Amniotic stem cell (primary cell): Measurements from ENCODE around the gene OSMR.

Experiments
- DNase-seq: peaks from one replicate; lab custom pipeline; 2025; lab: John Stamatoyannopoulos, UW

The OSMR gene

DNA sequence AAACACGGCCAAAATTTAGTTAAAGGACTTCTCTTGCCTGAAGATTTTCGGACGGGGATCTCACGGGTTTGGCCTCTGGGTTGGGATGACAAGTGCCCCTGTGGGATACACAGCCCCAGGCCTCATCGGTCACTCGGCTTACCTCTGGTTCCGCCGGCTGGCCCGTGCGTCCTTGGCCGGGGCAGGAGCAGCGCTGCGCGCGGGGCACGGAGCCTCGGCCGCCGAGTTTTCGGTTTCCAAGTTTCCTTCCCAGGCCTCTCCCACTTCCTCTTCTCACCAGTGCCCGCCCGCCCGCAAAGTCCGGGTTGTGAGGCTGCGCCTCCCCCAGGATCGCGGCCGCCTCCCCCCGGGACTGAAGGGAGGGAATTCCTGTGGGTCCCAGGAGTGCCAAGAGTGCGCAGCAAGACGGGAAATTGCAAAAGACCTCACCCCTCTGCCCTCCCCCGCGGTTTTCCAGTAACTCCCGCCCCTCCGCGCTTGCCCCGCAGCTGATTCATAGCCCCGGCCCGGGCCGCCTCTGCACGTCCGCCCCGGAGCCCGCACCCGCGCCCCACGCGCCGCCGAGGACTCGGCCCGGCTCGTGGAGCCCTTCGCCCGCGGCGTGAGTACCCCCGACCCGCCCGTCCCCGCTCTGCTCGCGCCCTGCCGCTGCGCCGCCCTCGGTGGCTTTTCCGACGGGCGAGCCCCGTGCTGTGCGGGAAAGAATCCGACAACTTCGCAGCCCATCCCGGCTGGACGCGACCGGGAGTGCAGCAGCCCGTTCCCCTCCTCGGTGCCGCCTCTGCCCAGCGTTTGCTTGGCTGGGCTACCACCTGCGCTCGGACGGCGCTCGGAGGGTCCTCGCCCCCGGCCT is at the start of gene OSMR:
TSS of gene OSMR (plus strand) at position 487 of the 853 bp plus-strand sequence. CDS start 23,033 bp downstream, outside the sequence.
- DNase-seq = peak; percentile 95

DNA sequence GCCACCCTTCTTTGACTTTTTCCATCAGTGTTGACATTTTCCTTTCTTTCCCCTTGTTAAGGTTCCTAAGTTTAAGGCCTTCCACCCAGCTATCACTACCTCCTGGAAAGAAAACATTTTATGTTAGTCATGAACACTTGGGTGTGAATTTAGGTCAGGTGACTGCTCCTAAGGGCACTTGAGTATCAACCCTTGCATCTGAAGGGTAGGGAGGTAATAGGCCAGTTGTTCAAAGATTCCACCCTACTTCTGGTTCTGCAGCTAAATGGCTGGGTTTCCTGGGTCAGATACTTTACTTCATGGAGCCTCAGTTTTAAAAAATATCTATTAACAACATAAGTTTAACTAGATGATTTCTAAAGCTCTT is 49.1 kb upstream of the OSMR start:
- no peak for DNase-seq

DNA sequence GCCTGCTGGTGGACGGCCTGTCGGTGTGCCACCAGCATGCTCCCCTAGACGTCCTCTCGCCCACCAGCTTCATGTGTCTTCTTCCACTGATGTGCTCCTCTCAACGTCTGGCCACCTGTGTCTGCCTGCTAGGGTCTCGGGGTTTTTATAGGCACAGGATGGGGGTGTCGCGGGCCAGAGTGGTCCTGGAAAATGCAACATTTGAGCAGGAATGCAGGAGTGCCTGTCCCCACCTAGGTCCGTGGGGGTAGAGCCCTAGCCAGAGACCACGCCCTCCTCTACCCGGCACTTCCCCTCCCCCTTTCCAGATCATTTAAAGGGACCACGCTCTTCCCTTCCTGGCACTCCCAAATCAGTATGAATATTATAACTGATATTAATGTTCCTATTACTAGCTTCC is 48.0 kb upstream of the OSMR start:
- no peak for DNase-seq

GRCh38 chr5:38799556-38800377 is 46.0 kb upstream of the OSMR start:
- no peak for DNase-seq

- no peak for DNase-seq
Measured at GRCh38 chr5:38800515-38800914, 45.3 kb upstream of the OSMR start.

DNA sequence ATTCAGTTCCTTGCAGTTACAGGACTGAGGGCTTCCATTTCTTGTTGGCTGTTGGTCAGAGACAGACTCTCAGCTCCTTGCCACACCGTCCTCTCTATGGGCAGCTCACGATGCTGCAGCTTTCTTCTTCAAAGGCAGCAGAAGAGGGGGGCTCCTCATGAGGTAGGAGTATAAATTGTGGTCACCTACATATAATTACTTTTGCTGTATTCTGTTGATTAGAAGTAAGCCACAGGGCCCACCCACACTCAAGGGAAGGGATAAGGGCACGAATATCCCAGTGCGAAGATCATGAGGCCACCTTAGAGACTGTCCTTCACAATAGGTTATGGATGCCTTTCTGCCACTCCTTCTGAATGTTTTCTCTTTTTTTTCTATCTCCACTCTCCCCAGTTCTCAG is 43.7 kb upstream of the OSMR start:
- DNase-seq = no peak

GRCh38 chr5:38803246-38803645 is 42.6 kb upstream of the OSMR start:
- no peak for DNase-seq

DNA sequence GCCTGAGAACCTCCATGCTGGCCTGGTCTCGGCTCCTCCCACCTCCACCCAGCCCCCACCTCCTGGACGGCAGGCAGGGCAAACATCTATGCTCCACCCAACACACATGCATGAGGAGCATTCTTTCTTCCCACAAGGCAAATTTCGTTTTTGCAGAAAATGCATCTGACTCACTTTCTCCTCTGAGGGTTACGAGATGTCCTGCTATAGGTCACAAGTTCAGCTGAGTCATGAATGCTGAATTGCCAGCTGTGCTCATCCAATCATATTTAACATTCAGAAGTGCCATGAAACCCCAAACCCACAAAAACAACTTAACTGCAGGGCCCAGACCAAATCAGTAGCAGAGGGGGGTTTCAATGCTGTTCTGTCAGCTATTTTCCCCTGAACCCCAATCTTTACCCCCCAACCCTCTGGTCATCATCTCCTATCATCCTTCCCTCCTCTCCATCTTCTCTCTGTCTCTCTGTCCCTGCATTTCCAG is 39.0 kb upstream of the OSMR start:
- DNase-seq = peak; percentile 39

- no peak for DNase-seq
Measured at GRCh38 chr5:38807570-38808483, 38.0 kb upstream of the OSMR start.

DNA sequence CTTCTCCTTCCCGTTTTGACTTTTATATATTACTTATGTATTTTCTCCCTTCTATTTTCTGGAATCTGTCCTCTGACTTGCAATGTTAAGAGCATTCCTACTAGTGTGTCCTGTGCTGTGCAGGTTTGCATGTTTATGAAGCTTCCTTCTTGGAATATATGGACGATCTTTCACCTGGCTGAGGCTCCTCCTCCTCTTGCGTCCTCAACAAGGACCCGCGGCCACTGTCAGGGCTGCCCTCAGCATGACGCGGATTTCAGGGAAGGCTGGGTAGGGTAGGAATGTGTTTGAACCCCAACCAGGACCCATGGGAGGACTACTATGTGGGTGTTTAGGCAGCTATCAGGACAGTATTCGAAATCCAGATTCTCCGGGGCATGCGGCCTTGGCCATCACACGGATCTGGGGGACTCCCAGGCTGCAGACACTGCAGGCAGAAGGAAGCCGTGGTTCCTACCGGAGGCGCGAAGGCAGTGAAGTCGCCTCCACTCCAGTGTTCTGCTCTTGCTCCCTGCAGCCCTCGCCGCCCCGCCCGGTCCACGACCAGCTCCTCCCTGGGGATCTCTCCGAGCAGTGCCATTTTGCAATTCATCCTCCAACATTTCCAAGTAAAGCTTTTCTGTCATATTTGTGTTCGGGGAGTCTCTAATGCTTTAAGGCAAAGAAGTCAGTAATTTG is 37.0 kb upstream of the OSMR start:
- DNase-seq = no peak

GRCh38 chr5:38809388-38810359 is 36.1 kb upstream of the OSMR start:
- peak; percentile 90 for DNase-seq

DNA sequence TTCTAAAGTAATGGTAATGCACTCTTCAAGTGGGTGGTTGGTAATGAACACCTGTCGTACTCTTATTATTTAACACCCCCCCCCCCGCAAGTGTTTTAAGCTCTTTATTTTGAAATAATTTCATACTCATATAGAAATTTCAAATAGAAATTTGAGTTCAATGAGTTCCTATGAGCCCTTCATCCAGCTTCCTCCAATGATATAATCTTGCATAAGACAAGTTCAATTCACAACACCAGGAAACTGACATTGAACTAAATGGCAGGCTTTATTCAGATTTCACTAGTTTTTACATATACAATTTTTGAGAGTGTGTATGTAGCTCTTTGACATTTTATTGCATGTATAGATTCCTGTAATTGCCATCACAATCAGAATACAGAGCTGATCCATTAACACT is 30.9 kb upstream of the OSMR start:
- DNase-seq = no peak

- no peak for DNase-seq
Measured at GRCh38 chr5:38816083-38817030, 29.5 kb upstream of the OSMR start.

DNA sequence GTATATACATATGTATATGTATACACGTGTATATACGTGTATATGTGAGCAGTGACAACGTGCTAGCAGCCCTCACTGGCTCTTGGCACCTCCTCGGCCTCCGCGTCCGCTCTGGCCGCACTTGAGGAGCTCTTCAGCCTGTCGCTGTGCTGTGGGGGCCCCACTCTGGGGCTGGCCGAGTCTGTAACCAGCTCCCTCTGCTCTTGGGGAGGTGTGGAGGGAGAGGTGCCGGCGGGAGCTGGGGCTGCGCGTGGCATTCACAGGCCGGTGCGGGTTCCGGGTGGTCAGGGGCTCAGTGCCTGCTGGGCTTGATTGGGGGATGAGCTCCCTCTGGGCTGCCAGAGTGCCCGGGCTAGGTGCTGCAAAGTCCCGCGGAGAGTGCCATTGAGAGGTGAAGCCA is 24.1 kb upstream of the OSMR start:
- DNase-seq = no peak

GRCh38 chr5:38823503-38823902 is 22.3 kb upstream of the OSMR start:
- no peak for DNase-seq

- no peak for DNase-seq
Measured at GRCh38 chr5:38824821-38825220, 21.0 kb upstream of the OSMR start.

- no peak for DNase-seq
Measured at GRCh38 chr5:38825494-38825893, 20.3 kb upstream of the OSMR start.

GRCh38 chr5:38827525-38827924 is 18.3 kb upstream of the OSMR start:
- no peak for DNase-seq

GRCh38 chr5:38830521-38831051 is 15.2 kb upstream of the OSMR start:
- DNase-seq = no peak
